GM23248 (cell line): ENCODE results near the gene SHE. TPM values are rescaled to one million over a fixed set of nuclear protein-coding genes. Genes with fewer than 3 reads are reported as not detected.

Source experiments
- DNase-seq: peaks from one replicate; pipeline ENCODE4 v3.0.0-alpha.2; 2015
- H2AFZ ChIP-seq: fragments of 200-600 bp; sonication (generic); 2 replicates; pipeline ENCODE4 v1.6.1; 2016; ENCODE audit warnings: antibody characterized with exemption
- H3F3A ChIP-seq: fragments of 200-600 bp; sonication (generic); 2 replicates; pipeline ENCODE4 v1.6.1; 2016; ENCODE audit warnings: mild to moderate bottlenecking, antibody characterized with exemption, mixed run types; ENCODE audit not compliant: insufficient read depth
- H3K27ac ChIP-seq: fragments of 200-600 bp; sonication (generic); 2 replicates; pipeline ENCODE4 v1.5.1; 2016; ENCODE audit warnings: mild to moderate bottlenecking
- H3K27me3 ChIP-seq: fragments of 200-600 bp; sonication (generic); replicated peaks from 2 replicates; pipeline ENCODE4 v1.6.1; 2016; ENCODE audit warnings: mild to moderate bottlenecking; ENCODE audit not compliant: insufficient read depth
- H3K36me3 ChIP-seq: fragments of 200-600 bp; sonication (generic); 2 replicates; pipeline ENCODE4 v1.6.1; 2016; ENCODE audit warnings: low read depth, mild to moderate bottlenecking
- H3K4me1 ChIP-seq: fragments of 200-600 bp; sonication (generic); 2 replicates; pipeline ENCODE4 v1.6.1; 2016; ENCODE audit warnings: mild to moderate bottlenecking; ENCODE audit not compliant: insufficient read depth
- H3K4me2 ChIP-seq: fragments of 200-600 bp; sonication (generic); one replicate; pipeline ENCODE4 v1.6.1; 2016; ENCODE audit warnings: mild to moderate bottlenecking; ENCODE audit not compliant: unreplicated experiment
- H3K4me3 ChIP-seq: fragments of 200-600 bp; sonication (generic); 2 replicates; pipeline ENCODE4 v1.5.1; 2016; ENCODE audit warnings: mild to moderate bottlenecking
- H3K79me2 ChIP-seq: fragments of 200-600 bp; sonication (generic); 2 replicates; pipeline ENCODE4 v1.6.1; 2016; ENCODE audit warnings: mild to moderate bottlenecking; ENCODE audit not compliant: insufficient read depth
- H3K9ac ChIP-seq: fragments of 200-600 bp; sonication (generic); 2 replicates; pipeline ENCODE4 v1.6.1; 2016; ENCODE audit warnings: mild to moderate bottlenecking
- H3K9me2 ChIP-seq: fragments of 200-600 bp; sonication (generic); 2 replicates; pipeline ENCODE4 v1.6.1; 2016; ENCODE audit warnings: mixed run types, mild to moderate bottlenecking, moderate library complexity; ENCODE audit not compliant: insufficient read depth
- H3K9me3 ChIP-seq: fragments of 200-600 bp; sonication (generic); one replicate; pipeline ENCODE4 v1.6.1; 2017; ENCODE audit warnings: low read depth
- H4K20me1 ChIP-seq: fragments of 200-600 bp; sonication (generic); 2 replicates; pipeline ENCODE4 v1.6.0; 2016; ENCODE audit not compliant: insufficient read depth
- EZH2 ChIP-seq: fragments of 200-600 bp; sonication (generic); IDR thresholded peaks from 2 replicates; pipeline ENCODE4 v1.6.1; 2018; ENCODE audit warnings: antibody characterized with exemption, mild to moderate bottlenecking; ENCODE audit not compliant: insufficient read depth, poor library complexity, severe bottlenecking
- EZH2phosphoT487 ChIP-seq: fragments of 200-600 bp; sonication (generic); IDR thresholded peaks from 2 replicates; pipeline ENCODE4 v1.6.1; 2018; ENCODE audit warnings: antibody characterized with exemption, moderate library complexity, mild to moderate bottlenecking, low read depth; ENCODE audit not compliant: insufficient read depth
- WGBS, 2 experiments: methylation state at CpG; one replicate each; pipeline ENCODE4 v1.1.6; 2015 to 2017; ENCODE audit warnings: low lambda C conversion rate in 2 of 2, low coverage in 1 of 2; ENCODE audit errors: missing lambda C conversion rate in 2 of 2; 5-methylcytosine and 5-hydroxymethylcytosine counted together
- in situ Hi-C: fragments of 300-500 bp; cut with MboI; formaldehyde crosslinking; loops from 2 replicates; pipeline ENCODE4 v1.15.0; 2020
- polyA plus RNA-seq: library from polyadenylated mRNA; unstranded; fragments of >200 nt; fragmentation: Nextera tagmentation; extraction: Ambion mirVana; gene quantifications from 2 replicates; pipeline ENCODE4 v1.2.1, GENCODE V29; 2016
- total RNA-seq: library from RNA; depleted of rRNA; stranded (reverse); fragments of >200 nt; shearing (Covaris generic); gene quantifications from 2 replicates; pipeline ENCODE4 v1.2.3, GENCODE V29; 2014

SHE gene
- total and polyA plus RNA-seq, 2 experiments from 2014 or later, result 0.03 TPM; not detected in 1

- H4K20me1 ChIP-seq, result no peaks in the 10 kb centered on the region
- H3K4me1 ChIP-seq, result no peaks in the 10 kb centered on the region
- no peaks in the 10 kb centered on the region for H3K36me3 ChIP-seq
- WGBS, 2 experiments, result 45 to 49% methylated on average over 5 of the region's 5 CpGs
- H3F3A ChIP-seq, result no peaks in the 10 kb centered on the region
- TF ChIP-seq EZH2 (no peak), EZH2phosphoT487 (no peak)
- no peak overlapping the region for H3K27ac ChIP-seq
- no peak overlapping the region for H2AFZ ChIP-seq
- peaks cover 78% of the 10 kb centered on the region for H3K27me3 ChIP-seq
- H3K4me2 ChIP-seq, result no peak overlapping the region
- H3K4me3 ChIP-seq, result no peak overlapping the region
- no peaks in the 10 kb centered on the region for H3K79me2 ChIP-seq
- H3K9me3 ChIP-seq, result no peaks in the 10 kb centered on the region
- no peak overlapping the region for H3K9ac ChIP-seq
- DNase-seq, result no peak
- H3K9me2 ChIP-seq, result no peaks in the 10 kb centered on the region
- in situ Hi-C loops, result no loop called here
Measured at GRCh38 chr1:154497026-154497806, 5.0 kb downstream of the SHE start.

DNA sequence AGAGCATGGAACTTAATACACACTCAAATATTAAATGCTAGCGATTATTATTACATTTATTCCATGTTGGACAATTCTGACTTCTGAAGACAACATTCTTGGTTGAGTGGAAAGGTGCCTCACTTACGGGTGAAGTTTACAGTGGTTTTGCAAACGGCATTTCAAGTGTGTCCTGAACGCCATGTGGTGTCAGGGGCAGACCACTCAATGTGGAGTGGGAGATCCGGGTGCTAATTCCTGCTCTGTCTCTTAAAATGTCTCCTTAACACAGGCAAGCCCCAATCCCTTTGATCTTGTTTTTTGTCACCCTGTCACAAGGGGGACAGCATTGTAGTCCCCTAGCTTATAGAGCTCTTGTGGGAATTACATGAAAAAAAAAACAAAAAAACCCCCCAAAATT, 5.8 kb downstream of the SHE start:
- Histone ChIP-seq H3K27me3 (peaks cover 79% of the 10 kb centered on the region), H3K79me2 (no peaks in the 10 kb centered on the region), H3K4me1 (no peaks in the 10 kb centered on the region), H3K36me3 (no peaks in the 10 kb centered on the region), H3K4me2 (no peak overlapping the region), H2AFZ (no peak overlapping the region), H4K20me1 (no peaks in the 10 kb centered on the region), H3K9ac (no peak overlapping the region), H3K9me3 (no peaks in the 10 kb centered on the region), H3K4me3 (no peak overlapping the region), H3K9me2 (no peaks in the 10 kb centered on the region), H3K27ac (no peak overlapping the region), H3F3A (no peaks in the 10 kb centered on the region)
- no peak for TF ChIP-seq EZH2phosphoT487
- no peak for TF ChIP-seq EZH2
- WGBS, 2 experiments, result 56 to 57% methylated on average over 5 of the region's 5 CpGs
- in situ Hi-C loops, result no loop called here
- no peak for DNase-seq

DNA sequence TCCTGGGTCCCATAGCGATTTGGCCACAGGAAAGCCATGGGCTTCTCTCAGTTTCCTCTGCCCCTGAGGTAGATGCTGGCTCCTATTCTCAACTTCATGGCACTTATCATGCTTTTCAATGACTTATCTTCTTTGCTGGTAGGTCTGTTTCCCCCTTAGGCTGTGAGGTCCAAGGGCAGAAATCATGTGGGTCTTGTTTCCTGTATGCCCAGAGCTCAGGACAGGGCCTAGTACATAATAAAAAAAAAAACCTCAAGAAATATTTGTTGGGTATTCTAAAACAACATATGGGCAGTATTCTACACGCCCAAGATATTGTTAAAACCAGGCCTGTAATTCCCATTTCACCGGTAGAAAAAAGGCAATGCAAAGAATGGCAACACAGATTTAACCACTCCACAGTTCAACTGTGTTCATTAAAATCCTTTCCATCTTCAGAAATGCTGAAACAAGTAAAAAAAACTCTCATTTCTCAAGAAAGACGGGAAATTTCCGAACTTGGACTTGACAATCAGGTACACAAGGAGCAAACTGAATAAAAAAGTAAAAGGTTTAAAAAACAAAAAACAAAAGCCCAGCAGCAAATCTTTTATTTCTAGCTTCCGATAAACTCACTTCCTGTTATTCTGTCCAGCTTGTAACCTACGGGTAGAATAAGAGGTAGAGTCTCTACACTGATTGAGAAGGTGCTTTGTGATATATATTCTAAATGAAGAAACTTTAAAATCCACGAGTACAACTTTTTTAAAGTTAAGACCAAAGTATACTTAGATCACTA, 6.5 kb downstream of the SHE start:
- in situ Hi-C loops, result no loop called here
- H3K36me3 ChIP-seq, result no peaks in the 10 kb centered on the region
- no peak overlapping the region for H3K4me2 ChIP-seq
- H3K9me3 ChIP-seq, result no peaks in the 10 kb centered on the region
- H3K4me1 ChIP-seq, result no peaks in the 10 kb centered on the region
- no peaks in the 10 kb centered on the region for H3F3A ChIP-seq
- no peaks in the 10 kb centered on the region for H3K9me2 ChIP-seq
- no peak overlapping the region for H3K27ac ChIP-seq
- no peaks in the 10 kb centered on the region for H4K20me1 ChIP-seq
- no peak for DNase-seq
- H3K27me3 ChIP-seq, result peaks cover 79% of the 10 kb centered on the region
- no peaks in the 10 kb centered on the region for H3K79me2 ChIP-seq
- no peak overlapping the region for H3K4me3 ChIP-seq
- TF ChIP-seq EZH2, result no peak
- no peak for TF ChIP-seq EZH2phosphoT487
- H3K9ac ChIP-seq, result no peak overlapping the region
- 80 to 81% methylated on average over 8 of the region's 8 CpGs for WGBS, 2 experiments
- H2AFZ ChIP-seq, result no peak overlapping the region

DNA sequence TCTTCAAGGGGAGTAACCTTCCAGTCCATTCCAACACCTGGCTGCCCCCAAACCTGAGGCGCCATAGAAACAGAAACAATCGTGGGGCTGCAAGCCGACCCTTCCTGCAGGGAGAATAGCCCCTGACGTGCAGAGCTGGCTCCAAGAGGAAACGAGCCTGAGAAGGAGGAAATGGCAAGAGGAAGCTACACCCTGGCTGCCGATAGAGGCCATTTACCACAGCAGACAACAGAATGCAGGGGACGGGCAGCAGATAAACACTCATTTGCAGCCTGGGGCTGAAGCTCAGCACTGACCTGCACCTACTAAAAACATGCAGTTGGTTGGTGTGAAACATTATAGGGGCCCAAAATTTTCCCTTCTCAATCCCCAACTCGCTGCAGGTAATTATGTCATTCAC, 8.9 kb downstream of the SHE start:
- peaks cover 76% of the 10 kb centered on the region for H3K27me3 ChIP-seq
- H3K9me2 ChIP-seq, result no peaks in the 10 kb centered on the region
- no peak overlapping the region for H3K27ac ChIP-seq
- H3K4me3 ChIP-seq, result no peak overlapping the region
- no peaks in the 10 kb centered on the region for H3K4me1 ChIP-seq
- H3K9ac ChIP-seq, result no peak overlapping the region
- in situ Hi-C loops, result no loop called here
- no peaks in the 10 kb centered on the region for H3F3A ChIP-seq
- TF ChIP-seq EZH2 (no peak), EZH2phosphoT487 (no peak)
- no peaks in the 10 kb centered on the region for H3K36me3 ChIP-seq
- no peak overlapping the region for H3K4me2 ChIP-seq
- no peak overlapping the region for H2AFZ ChIP-seq
- 37 to 39% methylated on average over 8 of the region's 8 CpGs for WGBS, 2 experiments
- H3K79me2 ChIP-seq, result no peaks in the 10 kb centered on the region
- DNase-seq, result no peak
- H3K9me3 ChIP-seq, result no peaks in the 10 kb centered on the region
- H4K20me1 ChIP-seq, result no peaks in the 10 kb centered on the region
